ENCODE data around the gene ANAPC2.

- TF ChIP-seq, protein P1, sequence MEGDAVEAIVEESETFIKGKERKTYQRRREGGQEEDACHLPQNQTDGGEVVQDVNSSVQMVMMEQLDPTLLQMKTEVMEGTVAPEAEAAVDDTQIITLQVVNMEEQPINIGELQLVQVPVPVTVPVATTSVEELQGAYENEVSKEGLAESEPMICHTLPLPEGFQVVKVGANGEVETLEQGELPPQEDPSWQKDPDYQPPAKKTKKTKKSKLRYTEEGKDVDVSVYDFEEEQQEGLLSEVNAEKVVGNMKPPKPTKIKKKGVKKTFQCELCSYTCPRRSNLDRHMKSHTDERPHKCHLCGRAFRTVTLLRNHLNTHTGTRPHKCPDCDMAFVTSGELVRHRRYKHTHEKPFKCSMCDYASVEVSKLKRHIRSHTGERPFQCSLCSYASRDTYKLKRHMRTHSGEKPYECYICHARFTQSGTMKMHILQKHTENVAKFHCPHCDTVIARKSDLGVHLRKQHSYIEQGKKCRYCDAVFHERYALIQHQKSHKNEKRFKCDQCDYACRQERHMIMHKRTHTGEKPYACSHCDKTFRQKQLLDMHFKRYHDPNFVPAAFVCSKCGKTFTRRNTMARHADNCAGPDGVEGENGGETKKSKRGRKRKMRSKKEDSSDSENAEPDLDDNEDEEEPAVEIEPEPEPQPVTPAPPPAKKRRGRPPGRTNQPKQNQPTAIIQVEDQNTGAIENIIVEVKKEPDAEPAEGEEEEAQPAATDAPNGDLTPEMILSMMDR (IDR thresholded peaks at IDR 0.05) = no peak
- no peak for TF ChIP-seq ZFX (IDR thresholded peaks at IDR 0.05; ENCODE audit: borderline replicate concordance)
Measured at GRCh38 chr9:137219757-137220316, 31.5 kb upstream of the ANAPC2 start.

All from 22Rv1 (cell line).